T-cell (primary cell): Measurements from ENCODE around the gene NT5C3A. TPM values are rescaled to one million over a fixed set of nuclear protein-coding genes. Genes with fewer than 3 reads are reported as not detected.
"Not testable (repeated sequence)": the region's sequence is repeated elsewhere in the genome, so short reads cannot be mapped to it uniquely, and the experiment has no call there.

ENCODE experiments used
- ATAC-seq, 4 experiments: fragments of 200-7000 bp in 3 of 4; fragments of 150-1000 bp in 1 of 4; cut with Tn5 transposase; replicated peaks in 1 of 4; 1 replicate in 3 of 4; 2 replicates in 1 of 4; pipeline ENCODE4 v1.10.0; 2021; ENCODE audit warnings: moderate library complexity in 3 of 4, mild to moderate bottlenecking in 2 of 4, moderate number of reproducible peaks in 1 of 4
- CTCF ChIA-PET, 2 donors: fragments of 300-600 bp; sonication (Branson Sonifier 250); formaldehyde crosslinking; loops; one replicate each; lab custom pipeline; 2022; ENCODE audit warnings: antibody characterized with exemption in 2 of 2; lab: Charles Lee
- POLR2A ChIA-PET, 2 donors: fragments of 300-600 bp; sonication (Branson Sonifier 250); formaldehyde crosslinking; loops; one replicate each; lab custom pipeline; 2022; ENCODE audit warnings: antibody characterized with exemption in 2 of 2; lab: Charles Lee
- DNase-seq, 35 experiments: peaks; one replicate each; pipeline versions ENCODE4 v3.0.0 to v3.0.0-alpha.2; 2013 to 2023
- H3K27ac ChIP-seq: one replicate; pipeline ENCODE4 v1.5.1; 2013; ENCODE audit warnings: low read length
- H3K27me3 ChIP-seq, 2 experiments: replicated peaks in 1 of 2; 1 replicate in 1 of 2; 2 replicates in 1 of 2; pipeline versions ENCODE4 v1.6.1 to v1.7.0; 2013; ENCODE audit warnings: low read length in 1 of 2, mixed read lengths in 1 of 2; ENCODE audit not compliant: control insufficient read depth in 2 of 2, insufficient read depth in 2 of 2; ENCODE audit errors: extremely low read depth in 1 of 2
- H3K36me3 ChIP-seq, 2 donors: 1 replicate in 1 of 2; 2 replicates in 1 of 2; pipeline versions ENCODE4 v1.6.1 to v1.7.0; 2013; ENCODE audit warnings: low read length in 1 of 2; ENCODE audit not compliant: control insufficient read depth in 2 of 2, insufficient read depth in 1 of 2; ENCODE audit errors: extremely low read depth in 1 of 2
- H3K4me1 ChIP-seq, 2 experiments: 1 replicate in 1 of 2; 2 replicates in 1 of 2; pipeline versions ENCODE4 v1.6.1 to v1.7.0; 2013; ENCODE audit warnings: low read length in 2 of 2, mixed read lengths in 1 of 2; ENCODE audit not compliant: insufficient read depth in 2 of 2, control insufficient read depth in 1 of 2; ENCODE audit errors: extremely low read depth in 1 of 2
- H3K4me3 ChIP-seq, 2 donors: 1 replicate in 1 of 2; 2 replicates in 1 of 2; pipeline versions ENCODE4 v1.5.1 to v1.7.0; 2013; ENCODE audit warnings: mild to moderate bottlenecking in 2 of 2, low read length in 1 of 2, moderate library complexity in 1 of 2; ENCODE audit not compliant: control insufficient read depth in 1 of 2; ENCODE audit errors: extremely low read depth in 1 of 2
- H3K9me3 ChIP-seq: 2 replicates; pipeline ENCODE4 v1.7.0; 2013
- H3K27ac Mint-ChIP-seq, 2 donors: one replicate each; pipeline ENCODE4 v1.8.0; 2020 to 2021; ENCODE audit warnings: mild to moderate bottlenecking in 2 of 2, mixed read lengths in 2 of 2
- H3K27me3 Mint-ChIP-seq, 2 donors: one replicate each; pipeline ENCODE4 v1.8.0; 2021 to 2022; ENCODE audit warnings: mixed read lengths in 2 of 2
- H3K36me3 Mint-ChIP-seq: one replicate; pipeline ENCODE4 v1.8.0; 2021; ENCODE audit warnings: mixed read lengths
- H3K4me1 Mint-ChIP-seq, 3 donors: one replicate each; pipeline ENCODE4 v1.8.0; 2020 to 2022; ENCODE audit warnings: mixed read lengths in 3 of 3, mild to moderate bottlenecking in 1 of 3
- H3K4me3 Mint-ChIP-seq, 3 donors: one replicate each; pipeline ENCODE4 v1.8.0; 2020 to 2022; ENCODE audit warnings: mild to moderate bottlenecking in 3 of 3, mixed read lengths in 3 of 3, moderate library complexity in 3 of 3
- H3K9me3 Mint-ChIP-seq, 3 donors: one replicate each; pipeline ENCODE4 v1.8.0; 2020 to 2022; ENCODE audit warnings: mixed read lengths in 3 of 3
- WGBS: methylation state at CpG from one replicate; pipeline ENCODE4 v1.1.5; 2013; ENCODE audit warnings: missing lambda C conversion rate; ENCODE audit not compliant: insufficient coverage; 5-methylcytosine and 5-hydroxymethylcytosine counted together
- total RNA-seq, 35 experiments: library from RNA in 6 of 35; stranded (reverse) in 6 of 35; fragments of 120-200 nt in 1 of 35; gene quantifications; one replicate each; pipeline versions ENCODE4 v1.2.1 to v1.2.4 and lab custom pipeline; 2013 to 2026

NT5C3A gene
- total RNA-seq, 5 donors from 2014 or later (not counting 1 experiment from before 2014, with no cell fraction given): 31.1 to 41.1 (median 38.0) TPM

GRCh38 chr7:33107136-33108066 lies 44.8 kb upstream of the NT5C3A start:
- CTCF ChIA-PET: interaction anchor here (0.6 to 2.4 kb wide), 38 partner anchors 22 to 610 kb away, joined by 3 to 20 read pairs (median 3); partner anchors contain the start of genes NT5C3A (in 2 of the 2) and BBS9 (in 1 of the 2)
- WGBS: 74% methylated on average over 3 of the region's 7 CpGs

GRCh38 chr7:33101906-33102305 lies 39.3 kb upstream of the NT5C3A start:
- H3K36me3 ChIP-seq: peaks cover 3 to 56% of the 10 kb centered on the region in 2 donors
- H3K9me3 ChIP-seq: no peaks in the 10 kb centered on the region
- no peak for ATAC-seq
- WGBS: no CpG with 5 or more reads among the region's 3 CpGs
- H3K4me1 Mint-ChIP-seq: peaks cover 14 to 42% (median 40%) of the 10 kb centered on the region in 3 donors
- no peak overlapping the region for H3K4me3 ChIP-seq
- no peaks in the 10 kb centered on the region for H3K27me3 Mint-ChIP-seq
- peaks cover 2 to 7% of the 10 kb centered on the region in 2 experiments for H3K4me1 ChIP-seq
- ChIA-PET POLR2A (no interaction called here), CTCF (no interaction called here)
- no peaks in the 10 kb centered on the region for H3K9me3 Mint-ChIP-seq
- H3K4me3 Mint-ChIP-seq: no peak overlapping the region
- no peak overlapping the region for H3K27ac ChIP-seq
- DNase-seq: no peak
- peak overlapping the region in 1 of 2 donors; percentile 16 for H3K27ac Mint-ChIP-seq
- no peaks in the 10 kb centered on the region for H3K27me3 ChIP-seq
- H3K36me3 Mint-ChIP-seq: peaks cover 39% of the 10 kb centered on the region

More at GRCh38 chr7:33107136-33108066, 44.8 kb upstream of the NT5C3A start:
- Mint-ChIP-seq H3K4me3 (peak overlapping the region; percentile 80 to 89 (median 83)), H3K9me3 (no peaks in the 10 kb centered on the region), H3K27ac (no peak overlapping the region), H3K27me3 (peaks cover 2 to 11% of the 10 kb centered on the region in 2 donors), H3K36me3 (peaks cover 8% of the 10 kb centered on the region), H3K4me1 (peaks cover 38 to 57% (median 54%) of the 10 kb centered on the region in 3 donors)
- POLR2A ChIA-PET: interaction anchor here in 1 of 2 donors (0.6 to 1.1 kb wide), 2 partner anchors 18 to 67 kb away, joined by 4 to 6 read pairs; no protein-coding TSS in a partner anchor
- DNase-seq (peak in 29 of 35 experiments; percentile 5 to 69 (median 40)), ATAC-seq (peak in 1 of 4 experiments; percentile 33)
- H3K27ac ChIP-seq: no peak overlapping the region
- peaks cover 0 to 2% of the 10 kb centered on the region in 2 experiments for H3K27me3 ChIP-seq
- no peaks in the 10 kb centered on the region for H3K9me3 ChIP-seq
- H3K4me1 ChIP-seq: peaks cover 18 to 29% of the 10 kb centered on the region in 2 experiments
- peaks cover 0 to 12% of the 10 kb centered on the region in 2 donors for H3K36me3 ChIP-seq
- H3K4me3 ChIP-seq: peak overlapping the region; percentile 23 to 71

- no peaks in the 10 kb centered on the region for H3K9me3 Mint-ChIP-seq
- no peak overlapping the region for H3K4me3 Mint-ChIP-seq
- ChIA-PET CTCF (interaction anchor here in 1 of 2 donors (0.7 kb wide), 2 partner anchors 15 to 295 kb away, joined by 3 read pairs; no protein-coding TSS in a partner anchor), POLR2A (interaction anchor here in 1 of 2 donors (0.7 kb wide), 1 partner anchor 339 kb away, joined by 8 read pairs; no protein-coding TSS in a partner anchor)
- no peaks in the 10 kb centered on the region for H3K27me3 Mint-ChIP-seq
- Histone ChIP-seq H3K4me3 (no peak overlapping the region), H3K27me3 (no peaks in the 10 kb centered on the region), H3K27ac (no peak overlapping the region), H3K36me3 (peaks cover 9 to 67% of the 10 kb centered on the region in 2 donors), H3K9me3 (no peaks in the 10 kb centered on the region), H3K4me1 (no peaks in the 10 kb centered on the region)
- WGBS: 60% methylated on average over 1 of the region's 3 CpGs
- DNase-seq (no peak), ATAC-seq (no peak)
- peaks cover 7 to 32% (median 29%) of the 10 kb centered on the region in 3 donors for H3K4me1 Mint-ChIP-seq
- peaks cover 49% of the 10 kb centered on the region for H3K36me3 Mint-ChIP-seq
- peak overlapping the region in 1 of 2 donors; percentile 15 for H3K27ac Mint-ChIP-seq
Measured at GRCh38 chr7:33100770-33101169, 38.2 kb upstream of the NT5C3A start.

GRCh38 chr7:33099154-33099940 lies 36.8 kb upstream of the NT5C3A start:
- ATAC-seq (no peak), DNase-seq (no peak)
- Histone ChIP-seq H3K9me3 (no peaks in the 10 kb centered on the region), H3K4me3 (no peak overlapping the region), H3K27ac (no peak overlapping the region), H3K36me3 (peaks cover 9 to 75% of the 10 kb centered on the region in 2 donors), H3K4me1 (no peaks in the 10 kb centered on the region), H3K27me3 (no peaks in the 10 kb centered on the region)
- POLR2A ChIA-PET: interaction anchor here in 1 of 2 donors (0.6 kb wide), 1 partner anchor 40 kb away, joined by 4 read pairs; no protein-coding TSS in a partner anchor
- Mint-ChIP-seq H3K4me1 (peaks cover 0 to 22% (median 19%) of the 10 kb centered on the region in 3 donors), H3K36me3 (peaks cover 57% of the 10 kb centered on the region), H3K27me3 (no peaks in the 10 kb centered on the region), H3K9me3 (no peaks in the 10 kb centered on the region), H3K27ac (peak overlapping the region; percentile 41 to 61), H3K4me3 (no peak overlapping the region)
- CTCF ChIA-PET: no interaction called here
- WGBS: 100% methylated on average over 1 of the region's 4 CpGs

- H3K27ac ChIP-seq, H3K4me3 Mint-ChIP-seq, ATAC-seq, H3K9me3 ChIP-seq, CTCF ChIA-PET, DNase-seq, H3K27ac Mint-ChIP-seq, H3K4me1 Mint-ChIP-seq, H3K27me3 Mint-ChIP-seq, H3K27me3 ChIP-seq, POLR2A ChIA-PET, H3K4me1 ChIP-seq, H3K9me3 Mint-ChIP-seq, H3K4me3 ChIP-seq: not testable (repeated sequence)
- 88% methylated on average over 1 of the region's 6 CpGs for WGBS
- H3K36me3 ChIP-seq: peaks cover 7 to 43% of the 10 kb centered on the region in 2 donors
- H3K36me3 Mint-ChIP-seq: peaks cover 53% of the 10 kb centered on the region
Measured at GRCh38 chr7:33094745-33095275, 32.2 kb upstream of the NT5C3A start.
